ENCODE measurements around the gene TPPP.

- TF ChIP-seq CTCF (conservative IDR thresholded peaks at IDR 0.05; ENCODE audit: low read depth in 2 of 2) (peak; percentile 79 to 90), CREB1 (CRISPR knock-in tag; IDR thresholded peaks at IDR 0.05; ENCODE audit: low read depth) (no peak), JUNB (IDR thresholded peaks at IDR 0.05; ENCODE audit: unreplicated experiment) (no peak), POLR2AphosphoS5 (IDR thresholded peaks at IDR 0.05; ENCODE audit: low read depth) (no peak; the same call in 1 of the 2 replicates)
Measured at GRCh38 chr5:671459-672328, 21.5 kb downstream of the TPPP start.

Data from GM23338 (cell line).